Ectodermal cell (in vitro differentiated cells): Measurements from ENCODE around the gene BRF1.
"Not testable (repeated sequence)": the region's sequence is repeated elsewhere in the genome, so short reads cannot be mapped to it uniquely, and the experiment has no call there.

Experiments used
- H3K27ac ChIP-seq: 2 replicates; pipeline ENCODE4 v1.7.0; 2013; ENCODE audit warnings: mild to moderate bottlenecking, low read depth, low read length; ENCODE audit not compliant: insufficient read depth, poor library complexity, severe bottlenecking
- H3K27me3 ChIP-seq: 2 replicates; pipeline ENCODE4 v1.7.0; 2013; ENCODE audit warnings: mild to moderate bottlenecking, low read length; ENCODE audit not compliant: insufficient read depth, control insufficient read depth, poor library complexity, severe bottlenecking
- H3K36me3 ChIP-seq: one replicate; pipeline ENCODE4 v1.7.0; 2013; ENCODE audit warnings: low read length; ENCODE audit not compliant: control insufficient read depth, insufficient read depth
- H3K4me1 ChIP-seq: one replicate; pipeline ENCODE4 v1.7.0; 2013; ENCODE audit warnings: low read length; ENCODE audit not compliant: control insufficient read depth, insufficient read depth
- H3K4me3 ChIP-seq: 2 replicates; pipeline ENCODE4 v1.7.0; 2013; ENCODE audit warnings: low read depth, low read length, control low read depth; ENCODE audit not compliant: insufficient read depth
- H3K9me3 ChIP-seq: 2 replicates; pipeline ENCODE4 v1.7.0; 2013; ENCODE audit warnings: mild to moderate bottlenecking, low read length, moderate library complexity; ENCODE audit not compliant: control insufficient read depth
- WGBS, 2 experiments: methylation state at CpG; one replicate each; pipeline ENCODE4 v1.1.7; 2013; ENCODE audit warnings: missing lambda C conversion rate in 2 of 2; 5-methylcytosine and 5-hydroxymethylcytosine counted together

BRF1 gene

DNA sequence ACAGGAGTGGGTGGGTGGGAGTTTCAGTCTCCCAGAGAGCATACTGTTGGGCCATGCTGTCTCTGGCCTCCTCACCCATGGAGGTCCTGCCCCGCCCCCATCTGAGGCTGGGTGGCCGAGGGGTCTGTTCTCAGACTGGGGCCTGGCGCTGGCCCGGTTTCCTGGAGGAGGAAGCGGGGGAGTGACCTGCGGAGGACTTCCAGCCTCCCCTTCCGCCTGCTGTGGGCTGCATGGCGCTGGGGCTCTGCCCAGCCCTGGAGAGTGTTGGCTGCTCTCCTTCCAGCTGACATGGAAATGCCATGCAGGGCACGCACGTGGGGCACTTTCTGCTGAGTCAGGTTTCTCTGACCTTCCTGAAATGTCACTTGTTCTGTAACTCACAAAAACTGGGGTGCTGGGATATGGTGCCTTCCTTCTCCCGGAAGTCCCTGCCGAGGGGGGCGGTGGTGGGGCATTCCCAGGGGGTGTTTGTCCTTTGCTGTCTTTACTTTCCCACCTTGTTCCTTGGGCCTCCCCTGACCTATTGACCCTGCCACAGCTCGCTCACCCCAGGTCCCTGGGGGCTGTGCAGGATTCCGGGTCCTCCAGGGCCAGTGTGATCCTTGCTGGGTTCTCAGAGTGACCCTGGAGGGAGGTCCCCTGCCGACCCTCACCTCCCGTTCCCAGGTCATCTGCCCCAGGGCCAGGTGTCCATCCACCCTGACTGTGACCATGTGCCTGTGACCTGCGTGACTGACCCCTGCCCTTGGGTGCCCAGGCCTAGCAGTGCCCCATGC is 37.4 kb upstream of the BRF1 start:
- 85% methylated on average over 18 of the region's 18 CpGs for WGBS, 2 experiments
- Histone ChIP-seq H3K4me1 (peaks cover 5% of the 10 kb centered on the region), H3K9me3 (no peaks in the 10 kb centered on the region), H3K4me3 (no peak overlapping the region), H3K36me3 (no peaks in the 10 kb centered on the region), H3K27me3 (no peaks in the 10 kb centered on the region), H3K27ac (no peak overlapping the region)

- H3K4me1 ChIP-seq, result peaks cover 5% of the 10 kb centered on the region
- 92 to 96% methylated on average over 6 of the region's 6 CpGs for WGBS, 2 experiments
- H3K4me3 ChIP-seq, result no peak overlapping the region
- no peaks in the 10 kb centered on the region for H3K9me3 ChIP-seq
- no peaks in the 10 kb centered on the region for H3K27me3 ChIP-seq
- no peak overlapping the region for H3K27ac ChIP-seq
- no peaks in the 10 kb centered on the region for H3K36me3 ChIP-seq
Measured at GRCh38 chr14:105337433-105337832, 36.6 kb upstream of the BRF1 start.

DNA sequence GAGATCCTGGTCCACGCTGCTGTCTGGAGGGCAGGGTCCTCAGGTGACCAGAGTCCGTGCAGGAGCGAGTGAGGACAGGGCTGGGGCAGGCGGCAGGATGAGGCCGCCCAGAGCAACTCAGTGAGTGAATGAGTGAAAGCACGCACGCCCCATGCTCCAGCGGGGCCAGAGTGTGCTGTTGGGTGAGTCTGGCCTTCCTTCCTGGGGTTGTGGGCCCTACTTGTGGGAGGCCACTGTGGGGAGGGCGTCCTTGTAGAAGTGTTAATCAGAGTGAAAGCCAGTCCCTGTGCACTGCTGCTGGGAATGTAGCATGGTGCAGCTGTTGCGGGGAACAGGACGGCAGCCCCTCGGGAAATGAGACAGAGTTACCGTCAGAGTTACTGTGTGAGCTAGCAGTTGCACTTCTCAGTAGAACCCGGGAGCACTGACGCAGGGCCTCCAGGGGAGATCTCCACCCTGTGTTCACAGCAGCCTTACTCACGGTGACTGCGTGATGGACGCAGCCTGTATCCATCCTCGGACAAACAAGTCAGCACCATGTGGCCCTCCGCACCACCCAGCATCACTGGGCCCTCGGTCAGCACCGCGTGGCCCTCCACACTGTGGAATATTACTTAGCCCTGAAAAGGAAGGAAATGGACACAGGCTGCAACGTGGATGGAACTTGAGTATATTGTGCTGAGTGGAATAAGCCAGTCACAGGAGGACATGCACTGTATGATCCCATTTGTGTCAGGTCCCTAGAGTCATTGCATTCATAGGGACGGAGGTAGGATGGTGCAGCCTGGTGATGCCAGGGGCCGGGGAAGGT is 35.9 kb upstream of the BRF1 start:
- Histone ChIP-seq H3K4me3 (no peak overlapping the region), H3K27ac (no peak overlapping the region), H3K27me3 (no peaks in the 10 kb centered on the region), H3K9me3 (no peaks in the 10 kb centered on the region), H3K36me3 (no peaks in the 10 kb centered on the region), H3K4me1 (peaks cover 5% of the 10 kb centered on the region)
- 95 to 97% methylated on average over 26 of the region's 26 CpGs for WGBS, 2 experiments

- H3K9me3 ChIP-seq, result no peaks in the 10 kb centered on the region
- 92 to 94% methylated on average over 33 of the region's 33 CpGs for WGBS, 2 experiments
- H3K4me3 ChIP-seq, result no peak overlapping the region
Measured at GRCh38 chr14:105335735-105336476, 35.1 kb upstream of the BRF1 start.

DNA sequence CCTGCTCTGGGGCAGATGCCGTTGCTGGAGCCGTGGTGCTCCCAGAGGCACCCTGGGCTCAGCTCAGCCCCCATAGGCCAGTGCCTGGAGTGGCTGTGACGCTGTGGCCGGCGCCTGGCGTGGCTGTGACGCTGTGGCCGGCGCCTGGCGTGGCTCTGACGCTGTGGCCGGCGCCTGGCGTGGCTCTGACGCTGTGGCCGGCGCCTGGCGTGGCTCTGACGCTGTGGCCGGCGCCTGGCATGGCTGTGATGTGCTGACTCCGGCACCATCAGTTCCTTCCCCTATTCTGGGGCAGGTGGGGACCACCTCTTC is 34.4 kb upstream of the BRF1 start:
- H3K36me3 ChIP-seq, H3K4me1 ChIP-seq, H3K9me3 ChIP-seq, H3K27me3 ChIP-seq, H3K27ac ChIP-seq, H3K4me3 ChIP-seq: not testable (repeated sequence)
- WGBS, 2 experiments, result 93 to 96% methylated on average over 22 of the region's 22 CpGs

More at GRCh38 chr14:105335735-105336476, 35.1 kb upstream of the BRF1 start:
- Histone ChIP-seq H3K4me1 (peaks cover 5% of the 10 kb centered on the region), H3K36me3 (no peaks in the 10 kb centered on the region), H3K27ac (no peak overlapping the region), H3K27me3 (no peaks in the 10 kb centered on the region)

DNA sequence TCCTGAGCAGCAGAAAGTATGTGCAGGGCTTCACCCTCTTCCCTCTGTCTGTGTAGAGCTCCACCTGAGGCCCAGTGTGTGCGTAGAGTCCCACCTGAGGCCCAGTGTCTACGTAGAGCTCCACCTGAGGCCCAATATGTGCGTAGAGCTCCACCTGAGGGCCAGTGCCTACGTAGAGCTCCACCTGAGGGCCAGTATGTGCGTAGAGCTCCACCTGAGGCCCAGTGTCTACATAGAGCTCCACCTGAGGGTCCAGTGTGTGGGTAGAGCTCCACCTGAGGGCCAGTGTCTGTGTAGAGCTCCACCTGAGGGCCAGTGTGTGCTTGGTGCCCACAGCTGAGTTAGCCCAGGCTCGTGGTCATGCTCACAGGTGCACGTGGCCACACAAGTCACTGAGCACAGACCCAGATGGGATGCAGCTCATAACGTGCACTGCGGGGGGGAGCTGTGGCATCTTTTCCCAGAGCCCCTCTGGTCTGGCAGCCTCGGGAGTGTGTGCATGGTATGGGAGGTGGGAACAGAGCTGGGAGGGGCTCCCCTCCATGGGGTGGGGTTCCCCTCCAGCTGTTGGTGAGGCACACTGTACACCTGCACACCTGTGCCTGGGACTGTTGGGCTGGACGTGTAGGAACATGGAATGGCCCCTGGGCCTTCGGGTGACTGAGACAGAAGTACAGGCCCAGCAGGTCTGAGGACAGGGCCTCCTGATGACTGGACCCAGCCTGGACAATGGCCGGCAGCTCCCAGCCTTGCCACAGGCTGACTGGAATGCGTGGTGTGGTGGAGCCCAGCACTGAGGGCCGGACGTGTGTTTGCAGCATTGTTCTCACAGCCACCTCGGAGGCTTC is 33.8 kb upstream of the BRF1 start:
- Histone ChIP-seq H3K4me3 (no peak overlapping the region), H3K4me1 (peaks cover 5% of the 10 kb centered on the region), H3K27ac (no peak overlapping the region), H3K27me3 (no peaks in the 10 kb centered on the region), H3K36me3 (no peaks in the 10 kb centered on the region), H3K9me3 (no peaks in the 10 kb centered on the region)
- WGBS, 2 experiments, result 93% methylated on average over 17 of the region's 17 CpGs

- Histone ChIP-seq H3K27me3 (no peaks in the 10 kb centered on the region), H3K4me1 (peaks cover 5% of the 10 kb centered on the region), H3K9me3 (no peaks in the 10 kb centered on the region), H3K4me3 (no peak overlapping the region), H3K36me3 (no peaks in the 10 kb centered on the region), H3K27ac (no peak overlapping the region)
- WGBS, 2 experiments, result 93 to 94% methylated on average over 18 of the region's 18 CpGs
Measured at GRCh38 chr14:105333613-105334364, 33.0 kb upstream of the BRF1 start.

DNA sequence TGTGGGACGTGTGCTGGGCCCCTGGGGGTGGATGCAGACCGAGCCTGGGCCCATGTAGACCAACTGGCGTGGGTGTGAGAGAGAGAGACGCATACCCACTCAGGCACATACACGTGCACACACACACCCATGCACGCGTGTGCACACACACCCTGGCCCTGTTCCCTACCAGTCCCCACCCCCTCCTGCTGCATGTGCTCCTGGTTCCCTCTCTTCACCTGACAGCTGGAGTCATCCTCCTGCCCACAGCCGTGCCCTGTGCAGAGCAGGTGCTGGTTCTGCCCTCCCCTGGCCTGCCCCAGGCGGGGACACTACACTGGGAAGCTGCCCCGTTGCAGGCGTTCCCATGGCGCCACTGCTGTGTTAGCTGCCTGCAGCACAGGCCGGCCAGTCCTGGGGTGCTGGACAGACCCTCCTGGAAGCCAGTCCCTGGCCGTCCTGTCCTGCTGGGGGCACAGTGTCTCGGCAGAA is 32.3 kb upstream of the BRF1 start:
- H3K27ac ChIP-seq, result no peak overlapping the region
- no peak overlapping the region for H3K4me3 ChIP-seq
- H3K4me1 ChIP-seq, result peaks cover 6% of the 10 kb centered on the region
- H3K36me3 ChIP-seq, result no peaks in the 10 kb centered on the region
- H3K9me3 ChIP-seq, result no peaks in the 10 kb centered on the region
- 90 to 93% methylated on average over 15 of the region's 15 CpGs for WGBS, 2 experiments
- no peaks in the 10 kb centered on the region for H3K27me3 ChIP-seq

DNA sequence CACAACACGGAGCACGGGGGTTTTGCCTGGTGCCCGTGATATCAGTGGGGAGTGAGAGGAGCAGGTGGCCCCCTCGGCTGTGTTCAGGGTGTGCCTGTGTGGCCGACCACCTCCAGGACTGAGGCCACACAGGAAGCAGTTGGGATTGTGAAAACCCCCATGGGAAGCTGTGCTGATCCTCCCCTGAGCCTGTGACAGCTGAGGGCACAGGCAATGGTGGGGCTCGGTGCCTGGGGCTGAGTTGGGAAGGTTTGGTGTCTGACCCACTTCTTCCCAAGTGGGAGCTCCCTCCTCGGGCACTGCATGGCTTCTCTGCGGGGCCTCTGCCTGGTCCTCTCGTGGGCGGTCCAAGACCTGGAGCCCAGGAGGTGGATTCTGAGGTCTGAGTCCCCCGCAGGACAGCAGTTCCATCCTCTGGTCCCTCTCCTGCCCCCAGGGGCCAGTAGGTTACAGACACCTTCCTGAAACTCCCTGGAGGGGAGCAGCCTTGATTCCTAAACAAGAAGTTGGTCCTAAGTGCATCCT is 31.6 kb upstream of the BRF1 start:
- no peak overlapping the region for H3K27ac ChIP-seq

More for the DNA sequence above, 31.6 kb upstream of the BRF1 start:
- no peak overlapping the region for H3K4me3 ChIP-seq
- WGBS, 2 experiments, result 82 to 85% methylated on average over 11 of the region's 11 CpGs
- no peaks in the 10 kb centered on the region for H3K9me3 ChIP-seq
- H3K4me1 ChIP-seq, result peaks cover 12% of the 10 kb centered on the region
- H3K36me3 ChIP-seq, result no peaks in the 10 kb centered on the region
- H3K27me3 ChIP-seq, result no peaks in the 10 kb centered on the region
